Adrenal gland (tissue), 12 donors: ENCODE data around the gene P2RX6. TPM values are rescaled to one million over a fixed set of nuclear protein-coding genes. Genes with fewer than 3 reads are reported as not detected.
"Not testable (repeated sequence)": the region's sequence is repeated elsewhere in the genome, so short reads cannot be mapped to it uniquely, and the experiment has no call there.

Experiments
- DNase-seq, 7 donors: peaks; one replicate each; pipeline ENCODE4 v3.0.0-alpha.2; 2019 to 2020
- H3K27ac ChIP-seq, 5 donors: fragments of 200-600 bp; sonication (generic) in 4 of 5; 1 replicate in 3 of 5; 2 replicates in 2 of 5; pipeline versions ENCODE4 v1.5.1 to v1.8.0; 2016 to 2020; ENCODE audit warnings: mild to moderate bottlenecking in 1 of 5
- H3K27me3 ChIP-seq: fragments of 200-600 bp; 2 replicates; pipeline ENCODE4 v1.8.0; 2021
- H3K36me3 ChIP-seq, 2 donors: fragments of 200-600 bp; replicated peaks in 1 of 2; 1 replicate in 1 of 2; 2 replicates in 1 of 2; pipeline versions ENCODE4 v1.5.1 to v1.8.0; 2018 to 2022
- H3K4me1 ChIP-seq, 2 donors: fragments of 200-600 bp; replicated peaks in 1 of 2; 1 replicate in 1 of 2; 2 replicates in 1 of 2; pipeline versions ENCODE4 v1.5.1 to v1.8.0; 2018 to 2021
- H3K4me3 ChIP-seq, 4 donors: fragments of 200-600 bp; sonication (generic) in 3 of 4; one replicate each; pipeline ENCODE4 v1.5.1; 2016 to 2018
- H3K9me3 ChIP-seq, 3 donors: fragments of 200-600 bp; sonication (generic) in 1 of 3; replicated peaks in 1 of 3; 1 replicate in 2 of 3; 2 replicates in 1 of 3; pipeline versions ENCODE4 v1.5.1 to v1.8.0; 2016 to 2021
- CTCF ChIP-seq, 6 experiments: fragments of 450-650 bp in 4 of 6; fragments of 200-600 bp in 2 of 6; sonication (generic) in 1 of 6; IDR thresholded peaks; 1 replicate in 5 of 6; 2 replicates in 1 of 6; pipeline versions ENCODE4 v1.5.1 to v1.8.0; 2016 to 2021; ENCODE audit warnings: antibody characterized with exemption in 6 of 6, mild to moderate bottlenecking in 2 of 6, moderate library complexity in 1 of 6
- POLR2A ChIP-seq, 2 donors: fragments of 450-650 bp; IDR thresholded peaks; one replicate each; pipeline ENCODE4 v1.6.1; 2017; ENCODE audit warnings: antibody characterized with exemption in 2 of 2, mild to moderate bottlenecking in 2 of 2, moderate library complexity in 1 of 2
- WGBS, 4 donors: extraction: QIAGEN DNeasy Blood & Tissue Kit in 2 of 4; methylation state at CpG; one replicate each; pipeline versions ENCODE4 v1.1.5 to v1.1.7; 2013 to 2017; 5-methylcytosine and 5-hydroxymethylcytosine counted together
- intact Hi-C, 2 donors: fragments of 100-400 bp; cut with DNase I; formaldehyde crosslinking; loops; one replicate each; pipeline versions ENCODE4 v1.14.1 to v1.15.0; 2022 to 2023
- polyA plus RNA-seq, 3 donors: library from polyadenylated mRNA; stranded (reverse); fragments of 200-250 nt in 2 of 3; fragments of 350-450 nt in 1 of 3; fragmentation: Illumina TruSeq in 1 of 3; extraction: RNeasy Lipid Tissue Mini Kit (QIAGEN cat#74804) in 1 of 3; gene quantifications; one replicate each; pipeline ENCODE4 v1.2.3, GENCODE V29; 2013 to 2014
- total RNA-seq, 9 donors: library from RNA; depleted of rRNA in 4 of 9; stranded (reverse); fragments of >200 nt in 4 of 9; fragments of 120-200 nt in 1 of 9; fragmentation: NEBNext Ultra II Directional in 1 of 9; extraction: Animal tissue kit (Norgen Biotek cat#: 25700) in 1 of 9; gene quantifications; one replicate each; pipeline versions ENCODE4 v1.1.0 to v1.2.4, GENCODE V29; 2013 to 2023
- donor health status: healthy with polysubstance abuse.
- donor health status: Bipolar disorder and iron deficiency.
- donor health status: DM: yes; HTN: yes; CAD: no.
- donor health status: DM: no; HTN: no; CAD: no.
- donor health status: DM: no; HTN: no; CAD: no.
- donor health status: DM: yes; HTN: yes; CAD: no.

The P2RX6 gene
- total and polyA plus RNA-seq, 12 donors: 1.7 to 11.9 (median 4.4) TPM

- Histone ChIP-seq H3K4me1 (peaks cover 23 to 28% of the 10 kb centered on the region in 2 donors), H3K4me3 (peak overlapping the region; percentile 33 to 88 (median 68)), H3K27ac (peak overlapping the region; percentile 94 to 100 (median 97)), H3K9me3 (no peaks in the 10 kb centered on the region), H3K36me3 (peaks cover 0 to 18% of the 10 kb centered on the region in 2 donors), H3K27me3 (no peaks in the 10 kb centered on the region)
- 0 to 2% (median 1%) methylated on average over 1 to 26 of the region's 26 CpGs; no CpG with 5 or more reads in 1 of the 4 donors for WGBS, 4 donors
- no peak for TF ChIP-seq CTCF (IDR thresholded peaks at IDR 0.05)
- TF ChIP-seq POLR2A (IDR thresholded peaks at IDR 0.05): no peak
- peak in 2 of 7 donors; percentile 27 to 45 for DNase-seq
- intact Hi-C loops: no loop called here
Measured at GRCh38 chr22:21000987-21001600, 13.9 kb upstream of the P2RX6 start.

- TF ChIP-seq CTCF (IDR thresholded peaks at IDR 0.05) (no peak), POLR2A (IDR thresholded peaks at IDR 0.05) (peak; percentile 62 to 75)
- H3K4me3 ChIP-seq: peak within 1 kb of the TSS; percentile 33 to 88 (median 68)
- DNase-seq: peak; percentile 97 to 99 (median 98)
- H3K4me1 ChIP-seq: peaks cover 23 to 28% of the 10 kb centered on the region in 2 donors
- no peaks in the 10 kb centered on the region for H3K27me3 ChIP-seq
- H3K36me3 ChIP-seq: peaks cover 0 to 17% of the 10 kb centered on the region in 2 donors
- intact Hi-C loops: no loop called here
- H3K9me3 ChIP-seq: no peaks in the 10 kb centered on the region
- WGBS, 4 donors: 0 to 3% (median 0%) methylated on average over 17 to 83 of the region's 83 CpGs
- peak within 1 kb of the TSS; percentile 94 to 100 (median 97) for H3K27ac ChIP-seq
Measured at GRCh38 chr22:21001601-21002325, 13.2 kb upstream of the P2RX6 start, which contains the start of gene THAP7. Gene THAP7, minus strand, starts transcription at chr22:21002118. Its CDS starts 207 bp downstream, at chr22:21001911.

DNA sequence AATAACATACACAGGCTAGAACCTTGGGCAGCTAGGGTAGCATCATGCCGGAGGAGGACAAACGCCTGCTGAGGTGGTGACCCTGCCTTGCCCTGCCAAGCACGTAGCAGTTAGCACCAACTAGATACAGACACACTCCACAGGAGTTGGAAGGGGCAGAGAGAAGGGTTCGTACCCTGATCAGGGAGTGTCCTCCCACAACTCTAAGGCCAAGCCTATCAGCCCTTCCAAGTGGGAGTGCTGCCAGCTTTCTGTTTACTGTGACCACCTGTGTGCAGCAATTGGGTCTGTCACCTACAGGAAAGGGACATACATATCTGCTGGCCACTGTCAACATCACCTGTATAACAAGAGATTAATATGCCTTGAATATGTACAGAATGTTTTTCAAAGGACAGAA lies 11.2 kb upstream of the P2RX6 start:
- WGBS, 4 donors: 73 to 89% (median 79%) methylated on average over 4 of the region's 4 CpGs
- TF ChIP-seq POLR2A (IDR thresholded peaks at IDR 0.05): no peak
- no peak for TF ChIP-seq CTCF (IDR thresholded peaks at IDR 0.05)
- Histone ChIP-seq H3K4me3 (no peak overlapping the region), H3K27me3 (no peaks in the 10 kb centered on the region), H3K27ac (no peak overlapping the region), H3K4me1 (peaks cover 23 to 28% of the 10 kb centered on the region in 2 donors), H3K36me3 (peaks cover 0 to 14% of the 10 kb centered on the region in 2 donors), H3K9me3 (no peaks in the 10 kb centered on the region)
- intact Hi-C loops: no loop called here
- DNase-seq: no peak

GRCh38 chr22:21009208-21009607 lies 5.8 kb upstream of the P2RX6 start:
- H3K4me1 ChIP-seq, H3K36me3 ChIP-seq, H3K4me3 ChIP-seq, H3K9me3 ChIP-seq, intact Hi-C loops, H3K27ac ChIP-seq, H3K27me3 ChIP-seq, DNase-seq: not testable (repeated sequence)
- WGBS, 4 donors: 70 to 91% (median 89%) methylated on average over 4 to 13 of the region's 13 CpGs
